GM19099 (cell line): ENCODE results near the gene MORF4L1.

Source experiments
- POLR2A ChIP-seq: IDR thresholded peaks from 3 replicates; pipeline ENCODE4 v1.6.1; 2011; ENCODE audit warnings: low read depth; ENCODE audit not compliant: insufficient read length; ENCODE audit errors: extremely low read depth

MORF4L1 gene, protein sequence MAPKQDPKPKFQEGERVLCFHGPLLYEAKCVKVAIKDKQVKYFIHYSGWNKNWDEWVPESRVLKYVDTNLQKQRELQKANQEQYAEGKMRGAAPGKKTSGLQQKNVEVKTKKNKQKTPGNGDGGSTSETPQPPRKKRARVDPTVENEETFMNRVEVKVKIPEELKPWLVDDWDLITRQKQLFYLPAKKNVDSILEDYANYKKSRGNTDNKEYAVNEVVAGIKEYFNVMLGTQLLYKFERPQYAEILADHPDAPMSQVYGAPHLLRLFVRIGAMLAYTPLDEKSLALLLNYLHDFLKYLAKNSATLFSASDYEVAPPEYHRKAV

DNA sequence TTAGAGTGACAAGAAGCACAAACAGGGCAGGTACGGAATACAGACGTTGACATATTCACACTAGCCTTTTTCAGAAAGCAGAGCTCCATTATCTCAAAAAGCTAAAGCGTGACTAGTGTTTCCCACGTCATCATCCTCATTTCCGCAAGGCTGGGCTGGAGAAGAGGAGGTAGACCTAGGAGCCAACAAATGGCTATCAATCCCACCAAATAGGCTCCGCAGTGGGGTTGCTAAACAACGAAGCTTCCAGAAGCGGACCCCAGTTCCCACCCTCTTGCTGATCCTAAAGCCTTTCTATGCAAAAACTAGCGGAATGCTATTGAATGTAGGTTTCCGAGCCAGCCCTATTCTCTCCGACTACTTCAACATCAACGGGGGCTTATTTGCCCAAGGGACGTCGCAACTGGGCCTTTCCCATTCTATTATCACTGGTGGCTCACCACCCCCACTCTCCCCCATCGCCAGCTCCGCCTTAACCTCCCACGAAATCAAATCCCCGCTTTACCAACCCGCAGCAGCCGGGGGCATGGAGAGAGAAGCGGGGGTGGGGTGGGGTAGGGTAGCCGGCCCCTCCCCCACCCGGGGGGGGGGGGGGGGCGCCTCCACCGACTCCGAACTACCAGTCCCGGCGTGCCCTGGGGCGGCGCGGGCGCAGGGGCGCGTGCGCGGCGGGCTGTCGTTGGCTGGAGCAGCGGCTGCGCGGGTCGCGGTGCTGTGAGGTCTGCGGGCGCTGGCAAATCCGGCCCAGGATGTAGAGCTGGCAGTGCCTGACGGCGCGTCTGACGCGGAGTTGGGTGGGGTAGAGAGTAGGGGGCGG lies at the start of gene MORF4L1:
Gene MORF4L1, plus strand, starts transcription at position 736 of the 817 bp plus-strand sequence. CDS start 128 bp downstream, outside the sequence.
- TF ChIP-seq POLR2A: no peak

DNA sequence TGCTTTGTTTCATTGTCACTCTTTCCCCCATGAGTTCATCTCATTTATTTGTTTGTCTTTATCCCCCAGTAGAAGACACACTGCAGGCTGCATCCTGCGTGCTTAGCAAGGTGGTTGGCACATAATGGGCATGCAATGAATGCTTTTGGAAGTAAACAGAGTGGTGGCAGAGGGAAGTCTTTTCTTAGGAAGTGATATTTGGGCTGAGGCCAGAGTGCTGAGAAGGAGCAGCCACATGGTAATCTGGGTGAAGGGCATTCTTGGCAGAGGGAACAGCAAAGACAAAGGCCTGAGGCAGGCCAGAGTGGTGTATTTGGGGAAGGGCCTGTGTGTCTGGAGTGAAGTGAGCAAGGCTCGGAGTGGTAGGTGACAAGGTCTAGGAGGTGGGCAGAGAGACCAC lies 43.8 kb upstream of the MORF4L1 start:
- TF ChIP-seq POLR2A: no peak

DNA sequence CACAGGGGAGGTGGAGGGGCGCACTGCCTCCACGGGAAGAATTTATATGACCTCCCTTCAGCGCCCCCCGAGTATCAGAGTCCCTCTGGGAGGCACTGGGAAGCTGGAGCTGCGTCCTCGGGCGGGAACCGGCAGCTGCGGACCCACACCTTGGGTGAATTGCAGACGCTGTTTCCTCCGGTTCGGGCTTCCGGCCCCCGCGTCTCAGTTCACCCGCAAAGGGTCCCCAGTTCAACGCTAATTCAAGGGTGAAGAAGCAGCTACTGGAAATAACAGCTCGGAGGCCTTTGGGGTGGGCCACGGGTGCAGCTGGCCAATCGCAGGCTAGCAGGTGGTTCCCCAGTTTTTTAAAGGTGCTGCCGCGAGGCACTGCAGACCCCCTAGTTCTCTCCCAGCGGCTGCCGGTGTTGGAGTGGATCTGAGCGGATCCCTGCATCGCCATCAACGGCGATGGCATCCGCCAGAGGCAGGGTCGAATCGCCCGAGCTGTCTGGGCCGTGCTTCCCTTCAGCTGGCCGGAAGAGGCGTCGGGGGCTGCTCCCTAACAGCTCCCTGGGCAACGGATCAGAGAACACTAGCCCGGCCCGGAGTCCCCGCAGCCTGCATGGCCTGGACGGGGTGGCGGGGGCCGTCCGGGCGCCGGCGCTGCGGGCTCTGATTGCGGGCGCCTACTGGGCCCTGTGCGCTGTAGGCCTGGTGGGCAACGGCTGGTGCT lies 42.0 kb upstream of the MORF4L1 start:
- no peak for TF ChIP-seq POLR2A

DNA sequence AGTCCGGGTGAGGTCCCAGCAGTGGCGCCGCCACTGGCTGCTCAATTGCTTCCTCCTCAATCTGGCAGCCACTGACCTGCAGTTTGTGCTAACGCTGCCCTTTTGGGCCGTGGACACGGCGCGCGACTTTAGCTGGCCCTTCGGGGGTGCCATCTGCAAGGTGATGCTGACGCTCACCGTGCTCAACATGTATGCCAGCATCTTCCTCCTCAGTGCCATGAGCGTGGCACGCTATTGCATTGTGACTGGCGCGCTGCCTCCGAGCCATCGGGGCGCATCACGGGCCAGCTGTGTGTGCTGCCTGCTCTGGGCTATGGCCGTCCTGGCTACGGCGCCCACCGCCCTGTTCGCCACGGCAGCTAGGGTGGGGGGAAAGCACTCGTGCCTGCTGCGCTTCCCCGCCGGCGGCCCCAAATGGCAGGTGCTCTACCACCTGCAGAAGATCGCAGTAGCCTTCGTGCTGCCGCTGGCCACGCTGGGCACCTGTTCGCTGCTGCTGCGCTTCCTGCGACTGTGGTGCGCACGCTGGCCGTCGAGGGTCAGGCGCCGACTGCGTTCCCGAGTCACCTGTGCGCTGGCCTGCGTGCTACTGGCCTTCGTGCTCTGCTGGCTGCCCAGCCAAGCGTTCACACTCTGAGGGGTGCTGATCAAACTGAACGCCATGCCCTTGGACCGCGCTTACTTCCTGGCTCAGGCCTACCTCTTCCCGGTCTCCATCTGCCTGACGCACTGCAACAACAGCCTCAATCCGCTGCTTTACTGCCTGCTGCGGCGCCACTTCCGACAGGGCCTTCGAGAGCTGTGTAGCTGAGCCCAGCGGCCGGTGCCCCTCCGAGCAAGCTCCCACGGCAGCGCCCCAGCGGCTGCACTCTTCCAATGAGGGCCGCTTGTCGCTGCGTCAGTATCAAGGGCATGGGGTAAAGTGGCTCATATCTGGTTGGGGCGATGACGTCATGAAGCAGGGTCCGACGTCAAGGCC lies 41.2 kb upstream of the MORF4L1 start:
- no peak for TF ChIP-seq POLR2A

DNA sequence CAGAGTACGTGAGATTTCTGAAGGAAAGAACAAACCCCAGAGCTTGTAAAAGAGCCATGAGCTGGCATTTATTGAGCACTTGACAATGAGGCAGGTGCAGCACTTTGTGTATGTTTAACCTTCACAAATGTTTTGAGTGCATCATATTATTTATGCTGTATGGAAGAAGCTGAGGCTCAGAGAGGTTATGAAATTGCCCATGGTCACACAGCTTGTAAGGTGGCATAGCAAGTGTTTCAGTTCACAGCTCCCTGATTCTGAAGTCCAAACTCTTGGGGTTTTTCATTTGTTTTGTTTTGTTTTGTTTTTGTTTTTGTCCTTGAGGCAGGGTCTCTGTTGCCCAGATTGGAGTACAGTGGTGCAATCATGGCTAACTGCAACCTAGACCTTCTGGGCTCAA lies 36.4 kb upstream of the MORF4L1 start:
- no peak for TF ChIP-seq POLR2A

DNA sequence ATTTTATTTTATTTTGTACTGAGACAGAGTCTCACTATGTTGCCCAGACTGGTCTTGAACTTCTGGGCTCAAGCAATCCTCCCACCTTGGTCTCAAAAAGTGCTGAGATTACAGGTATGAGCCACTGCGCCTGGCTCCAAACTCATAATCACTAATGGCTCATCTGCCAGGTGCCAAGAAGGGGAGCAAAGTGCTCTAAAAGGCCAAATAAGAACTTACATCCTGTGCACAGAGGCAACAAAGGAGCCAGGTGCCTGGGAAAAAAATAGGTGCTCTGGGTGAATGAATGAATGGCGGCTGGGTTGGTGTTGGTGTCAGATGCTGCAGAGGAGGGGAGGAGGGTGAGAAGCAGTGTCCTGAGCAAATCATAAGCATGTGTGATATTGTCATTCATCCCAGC lies 35.6 kb upstream of the MORF4L1 start:
- TF ChIP-seq POLR2A: no peak

DNA sequence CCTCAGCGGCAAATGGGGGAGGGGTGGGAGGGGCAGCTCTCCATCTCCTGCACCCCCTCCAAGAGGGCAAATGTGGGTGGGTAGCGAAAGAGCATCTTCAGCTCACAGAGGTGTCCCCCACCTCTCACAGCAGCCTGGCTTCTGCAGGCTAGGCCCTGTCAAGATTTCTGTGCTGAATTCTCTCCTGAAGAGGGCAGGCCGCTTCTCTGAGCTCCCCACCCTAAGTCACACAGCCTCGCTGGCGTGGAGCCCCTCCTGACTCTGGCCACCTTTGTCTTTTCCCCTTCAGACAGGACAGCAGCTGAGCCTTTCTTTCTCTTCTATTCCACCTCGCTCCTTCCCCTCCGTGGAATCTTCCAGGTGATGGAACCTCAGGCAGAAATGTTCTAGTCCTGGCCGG lies 35.1 kb upstream of the MORF4L1 start:
- no peak for TF ChIP-seq POLR2A

DNA sequence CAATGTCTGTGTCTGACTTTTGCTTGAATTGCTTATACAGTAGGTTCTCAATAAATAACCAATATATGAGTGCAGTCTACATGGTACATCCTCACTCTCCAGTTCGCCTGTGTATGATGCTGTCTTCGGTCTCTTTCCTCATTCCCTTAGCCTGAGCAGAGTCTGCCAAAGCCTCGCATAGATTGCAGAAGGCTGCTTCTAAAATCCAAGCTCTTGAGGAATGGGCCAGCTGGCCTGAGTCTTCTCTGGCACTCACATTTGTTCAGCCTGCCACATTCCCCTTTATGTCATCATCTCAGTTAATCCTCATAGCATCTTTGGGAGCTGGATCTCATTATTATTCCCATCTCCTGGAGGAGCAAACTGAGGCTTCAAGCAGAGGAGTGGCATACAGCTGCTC lies 34.2 kb upstream of the MORF4L1 start:
- TF ChIP-seq POLR2A: no peak

DNA sequence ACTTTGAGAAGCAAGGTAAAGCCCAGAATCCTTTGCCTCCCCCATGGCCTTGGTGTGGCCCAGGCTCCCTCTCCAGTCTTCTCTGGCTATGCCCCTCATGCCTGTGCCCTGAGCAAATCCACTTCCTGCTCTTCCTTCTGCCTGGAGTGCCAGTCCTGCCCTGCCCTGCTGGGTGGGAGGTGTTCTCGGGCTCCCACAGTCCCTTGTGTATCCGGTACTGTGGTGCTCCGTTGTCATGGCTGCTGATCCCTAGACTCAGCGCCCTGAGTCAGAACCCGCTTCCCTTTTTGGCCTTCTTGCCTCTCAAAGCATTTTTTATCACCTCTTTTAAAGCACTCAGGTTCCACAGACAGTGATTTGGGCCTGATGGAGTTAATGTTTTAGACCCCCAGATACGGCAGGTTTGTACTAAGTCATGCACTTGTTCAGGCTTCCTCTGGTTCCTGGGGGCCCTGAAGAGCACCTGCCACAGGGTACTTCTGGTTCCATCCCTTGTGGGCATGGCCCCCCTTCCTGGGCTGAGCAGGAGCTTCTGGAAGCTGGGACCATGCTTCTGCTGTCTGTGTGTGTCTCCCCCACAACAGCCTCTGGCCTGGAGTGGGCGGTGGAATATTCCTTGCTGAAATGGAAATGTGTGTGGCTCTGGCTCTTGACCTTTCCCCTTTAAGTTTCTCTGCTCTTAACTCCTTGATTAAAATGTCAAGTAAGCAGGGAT lies 31.9 kb upstream of the MORF4L1 start:
- no peak for TF ChIP-seq POLR2A

DNA sequence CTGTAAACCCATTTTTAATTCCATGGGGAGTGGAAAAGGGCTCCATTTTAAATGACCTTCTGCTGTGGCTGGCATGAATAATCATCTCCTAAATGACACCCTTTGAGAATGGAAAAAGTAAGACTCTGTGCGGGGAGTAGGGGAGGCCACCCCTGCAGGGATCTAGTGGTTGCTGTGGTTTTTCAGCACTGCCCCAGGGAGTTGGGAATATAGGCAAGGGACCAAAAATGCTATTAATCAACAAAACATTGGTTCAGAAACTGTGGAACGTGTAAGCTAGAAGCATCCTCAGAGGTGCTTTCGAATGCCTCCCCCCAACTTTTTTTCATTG lies 31.3 kb upstream of the MORF4L1 start:
- TF ChIP-seq POLR2A: no peak

DNA sequence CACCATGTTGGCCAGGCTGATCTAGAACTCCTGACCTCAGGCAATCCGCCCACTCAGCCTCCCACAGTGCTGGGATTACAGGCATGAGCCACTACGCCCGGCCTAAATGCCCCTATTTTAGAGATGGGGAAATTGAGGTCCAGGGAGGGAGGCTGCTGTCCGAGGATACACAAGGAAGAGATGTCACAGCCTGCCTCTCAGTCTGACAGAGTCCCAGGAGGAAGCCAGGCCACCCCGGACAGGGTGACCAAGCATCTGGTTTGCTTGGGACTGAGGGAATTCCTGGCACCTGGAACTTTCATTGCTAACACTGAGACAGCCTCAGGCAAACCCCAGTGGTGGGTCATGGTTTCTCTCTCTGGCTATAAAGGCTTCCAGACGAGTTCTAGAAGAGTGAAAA lies 30.8 kb upstream of the MORF4L1 start:
- TF ChIP-seq POLR2A: no peak

DNA sequence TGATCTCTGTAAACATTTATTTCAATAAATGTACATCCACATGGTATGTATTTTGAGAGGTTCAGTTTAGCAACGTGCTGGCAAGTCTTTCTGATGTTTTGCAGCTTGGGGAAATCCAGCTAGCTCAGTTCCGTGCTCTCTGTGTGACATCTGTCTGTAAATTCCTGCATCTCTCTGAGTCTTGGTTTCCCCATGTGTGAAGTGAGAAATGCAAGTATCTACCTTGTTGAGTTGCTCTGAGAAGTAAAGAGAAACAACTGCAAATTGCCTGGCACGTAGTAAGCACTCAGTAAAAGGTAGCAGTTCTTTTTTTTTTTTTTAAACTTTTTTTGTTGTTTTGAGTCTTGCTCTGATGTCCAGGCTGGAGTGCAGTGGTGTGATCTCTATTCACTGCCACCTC lies 30.2 kb upstream of the MORF4L1 start:
- no peak for TF ChIP-seq POLR2A

DNA sequence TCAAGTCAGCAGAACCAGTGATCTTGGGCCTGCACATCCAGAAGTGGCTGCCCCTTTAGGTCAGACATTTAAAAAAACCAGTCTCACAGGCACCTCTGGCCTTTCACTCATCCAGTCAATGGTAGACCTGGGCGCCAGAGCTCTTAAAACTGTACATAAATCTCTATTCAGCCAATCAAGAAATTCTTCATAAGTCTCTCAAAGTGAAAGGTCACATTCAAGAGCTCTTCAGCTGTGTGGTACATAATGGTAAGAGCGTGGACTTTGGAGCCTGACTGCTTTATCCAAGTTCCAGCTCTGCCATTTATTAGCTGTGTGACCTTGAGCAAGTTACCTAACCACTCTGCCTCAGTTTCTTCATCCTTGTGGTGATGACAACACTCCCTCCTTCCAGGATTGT lies 22.3 kb upstream of the MORF4L1 start:
- TF ChIP-seq POLR2A: no peak
